Ascending aorta (tissue), 2 donors: ENCODE data around the gene PRTFDC1. TPM values are rescaled to one million over a fixed set of nuclear protein-coding genes. Genes with fewer than 3 reads are reported as not detected.

Source experiments
- DNase-seq, 2 donors: peaks; one replicate each; pipeline ENCODE4 v3.0.0-alpha.2; 2019; ENCODE audit warnings: low spot score in 2 of 2
- H3K27ac ChIP-seq, 2 donors: fragments of 200-600 bp; sonication (generic); one replicate each; pipeline ENCODE4 v1.5.1; 2016 to 2017; ENCODE audit warnings: mild to moderate bottlenecking in 1 of 2
- H3K27me3 ChIP-seq: fragments of 200-600 bp; sonication (generic); one replicate; pipeline ENCODE4 v1.5.1; 2017
- H3K36me3 ChIP-seq, 2 donors: fragments of 200-600 bp; sonication (generic); one replicate each; pipeline ENCODE4 v1.5.1; 2016
- H3K4me1 ChIP-seq, 2 donors: fragments of 200-600 bp; sonication (generic); one replicate each; pipeline ENCODE4 v1.5.1; 2016 to 2017; ENCODE audit warnings: mild to moderate bottlenecking in 1 of 2
- H3K4me3 ChIP-seq, 2 donors: fragments of 200-600 bp; sonication (generic); one replicate each; pipeline ENCODE4 v1.5.1; 2016 to 2017; ENCODE audit warnings: mild to moderate bottlenecking in 1 of 2
- H3K9me3 ChIP-seq, 2 donors: fragments of 200-600 bp; sonication (generic); one replicate each; pipeline ENCODE4 v1.5.1; 2016
- CTCF ChIP-seq, 3 experiments: fragments of 200-600 bp in 2 of 3; fragments of 450-650 bp in 1 of 3; sonication (generic) in 2 of 3; IDR thresholded peaks; one replicate each; pipeline ENCODE4 v1.5.1; 2016 to 2019; ENCODE audit warnings: antibody characterized with exemption in 3 of 3, mild to moderate bottlenecking in 1 of 3, moderate library complexity in 1 of 3
- intact Hi-C: fragments of 100-400 bp; cut with DNase I; formaldehyde crosslinking; loops from one replicate; pipeline ENCODE4 v1.15.1; 2023
- total RNA-seq: library from RNA; depleted of rRNA; stranded (reverse); fragments of >200 nt; gene quantifications from one replicate; pipeline ENCODE4 v1.1.0, GENCODE V29; 2016

The PRTFDC1 gene
- total RNA-seq, 1 donor from 2014 or later, result 3.6 TPM

GRCh38 chr10:24853661-24854060 lies 98.7 kb downstream of the PRTFDC1 start:
- Histone ChIP-seq H3K4me1 (no peaks in the 10 kb centered on the region), H3K4me3 (no peak overlapping the region), H3K27me3 (no peaks in the 10 kb centered on the region), H3K9me3 (no peaks in the 10 kb centered on the region), H3K27ac (no peak overlapping the region), H3K36me3 (no peaks in the 10 kb centered on the region)
- TF ChIP-seq CTCF (IDR thresholded peaks at IDR 0.05), result no peak
- intact Hi-C loops, result no loop called here
- no peak for DNase-seq

GRCh38 chr10:24851629-24852028 lies 100.8 kb downstream of the PRTFDC1 start:
- intact Hi-C loops, result no loop called here
- Histone ChIP-seq H3K9me3 (no peaks in the 10 kb centered on the region), H3K27me3 (no peaks in the 10 kb centered on the region), H3K4me3 (no peak overlapping the region), H3K27ac (no peak overlapping the region), H3K36me3 (no peaks in the 10 kb centered on the region), H3K4me1 (no peaks in the 10 kb centered on the region)
- DNase-seq, result no peak
- no peak for TF ChIP-seq CTCF (IDR thresholded peaks at IDR 0.05)

GRCh38 chr10:24850727-24851296 lies 101.6 kb downstream of the PRTFDC1 start:
- intact Hi-C loops, result no loop called here
- Histone ChIP-seq H3K9me3 (no peaks in the 10 kb centered on the region), H3K4me3 (no peak overlapping the region), H3K27ac (no peak overlapping the region), H3K27me3 (no peaks in the 10 kb centered on the region), H3K36me3 (no peaks in the 10 kb centered on the region), H3K4me1 (no peaks in the 10 kb centered on the region)
- no peak for TF ChIP-seq CTCF (IDR thresholded peaks at IDR 0.05)
- no peak for DNase-seq

GRCh38 chr10:24849501-24850299 lies 102.7 kb downstream of the PRTFDC1 start:
- H3K9me3 ChIP-seq, result no peaks in the 10 kb centered on the region
- TF ChIP-seq CTCF (IDR thresholded peaks at IDR 0.05), result no peak
- no peaks in the 10 kb centered on the region for H3K4me1 ChIP-seq
- no peak overlapping the region for H3K4me3 ChIP-seq
- no peaks in the 10 kb centered on the region for H3K27me3 ChIP-seq
- no peak for DNase-seq
- intact Hi-C loops, result no loop called here
- no peak overlapping the region for H3K27ac ChIP-seq
- no peaks in the 10 kb centered on the region for H3K36me3 ChIP-seq

GRCh38 chr10:24849051-24849450 lies 103.4 kb downstream of the PRTFDC1 start:
- TF ChIP-seq CTCF (IDR thresholded peaks at IDR 0.05), result no peak
- DNase-seq, result no peak
- Histone ChIP-seq H3K27ac (no peak overlapping the region), H3K27me3 (no peaks in the 10 kb centered on the region), H3K4me3 (no peak overlapping the region), H3K4me1 (no peaks in the 10 kb centered on the region), H3K36me3 (no peaks in the 10 kb centered on the region), H3K9me3 (no peaks in the 10 kb centered on the region)
- intact Hi-C loops, result no loop called here
